Breast epithelium (tissue), 3 donors: Measurements from ENCODE around the gene THAP10.

Source experiments
- CTCF ChIP-seq, 3 donors: fragments of 450-650 bp; IDR thresholded peaks; one replicate each; pipeline ENCODE4 v1.5.1; 2016 to 2017; ENCODE audit warnings: antibody characterized with exemption in 3 of 3, mild to moderate bottlenecking in 3 of 3, moderate library complexity in 3 of 3
- POLR2AphosphoS5 ChIP-seq, 3 donors: sonication (generic); formaldehyde crosslinking; IDR thresholded peaks; one replicate each; pipeline ENCODE4 v1.6.1; 2017; ENCODE audit warnings: antibody characterized with exemption in 3 of 3

GRCh38 chr15:70856884-70857561, 35.2 kb downstream of the THAP10 start:
- TF ChIP-seq POLR2AphosphoS5 (IDR thresholded peaks at IDR 0.05) (peak; percentile 25 to 89 (median 75)), CTCF (IDR thresholded peaks at IDR 0.05) (no peak)
